Naive thymus-derived CD8-positive, alpha-beta T cell (primary cell): Measurements from ENCODE around the gene CHST11. TPM values are rescaled to one million over a fixed set of nuclear protein-coding genes. Genes with fewer than 3 reads are reported as not detected.

Source experiments
- ATAC-seq, 2 donors: fragments of 150-1000 bp; cut with Tn5 transposase in 1 of 2; sonication (Bioruptor Pico), chemical (Tn5 transposase) in 1 of 2; 1 replicate in 1 of 2; 2 replicates in 1 of 2; pipeline ENCODE4 v1.10.0; 2021; ENCODE audit warnings: mild to moderate bottlenecking in 2 of 2, moderate library complexity in 2 of 2
- POLR2A ChIA-PET: fragments of 350-600 bp; sonication (Branson Sonifier 250); formaldehyde crosslinking; loops from one replicate; lab custom pipeline; 2021; ENCODE audit warnings: antibody characterized with exemption; lab: Charles Lee
- DNase-seq, 10 donors: peaks; one replicate each; pipeline versions ENCODE4 v3.0.0 to v3.0.0-alpha.2; 2020 to 2022
- H3K27ac Mint-ChIP-seq, 10 donors: one replicate each; pipeline ENCODE4 v1.8.0; 2020 to 2022; ENCODE audit warnings: mild to moderate bottlenecking in 10 of 10, mixed read lengths in 10 of 10, moderate library complexity in 4 of 10, inconsistent platforms in 1 of 10
- H3K27me3 Mint-ChIP-seq, 5 donors: one replicate each; pipeline ENCODE4 v1.8.0; 2021 to 2022; ENCODE audit warnings: mixed read lengths in 5 of 5
- H3K36me3 Mint-ChIP-seq, 3 donors: one replicate each; pipeline ENCODE4 v1.8.0; 2020 to 2022; ENCODE audit warnings: mixed read lengths in 3 of 3, mild to moderate bottlenecking in 2 of 3, inconsistent platforms in 1 of 3
- H3K4me1 Mint-ChIP-seq, 4 donors: one replicate each; pipeline ENCODE4 v1.8.0; 2021 to 2022; ENCODE audit warnings: mixed read lengths in 4 of 4
- H3K4me3 Mint-ChIP-seq, 10 donors: one replicate each; pipeline ENCODE4 v1.8.0; 2020 to 2022; ENCODE audit warnings: mild to moderate bottlenecking in 10 of 10, mixed read lengths in 10 of 10, moderate library complexity in 6 of 10, inconsistent platforms in 1 of 10
- H3K9me3 Mint-ChIP-seq, 9 donors: one replicate each; pipeline ENCODE4 v1.8.0; 2020 to 2022; ENCODE audit warnings: mixed read lengths in 9 of 9, mild to moderate bottlenecking in 3 of 9, inconsistent platforms in 1 of 9, moderate library complexity in 1 of 9
- polyA plus RNA-seq, 3 donors: library from polyadenylated mRNA; unstranded; fragments of 300-500 nt; fragmentation: Illumina TruSeq; gene quantifications; one replicate each; pipeline ENCODE4 v1.2.3, GENCODE V29; 2021
- total RNA-seq, 8 experiments: library from RNA in 2 of 8; stranded (reverse) in 2 of 8; gene quantifications; one replicate each; pipeline ENCODE4 v1.2.3 and lab custom pipeline; 2021 to 2026

The CHST11 gene
- total and polyA plus RNA-seq, 5 experiments from 2014 or later: 23.1 to 35.6 (median 26.8) TPM

DNA sequence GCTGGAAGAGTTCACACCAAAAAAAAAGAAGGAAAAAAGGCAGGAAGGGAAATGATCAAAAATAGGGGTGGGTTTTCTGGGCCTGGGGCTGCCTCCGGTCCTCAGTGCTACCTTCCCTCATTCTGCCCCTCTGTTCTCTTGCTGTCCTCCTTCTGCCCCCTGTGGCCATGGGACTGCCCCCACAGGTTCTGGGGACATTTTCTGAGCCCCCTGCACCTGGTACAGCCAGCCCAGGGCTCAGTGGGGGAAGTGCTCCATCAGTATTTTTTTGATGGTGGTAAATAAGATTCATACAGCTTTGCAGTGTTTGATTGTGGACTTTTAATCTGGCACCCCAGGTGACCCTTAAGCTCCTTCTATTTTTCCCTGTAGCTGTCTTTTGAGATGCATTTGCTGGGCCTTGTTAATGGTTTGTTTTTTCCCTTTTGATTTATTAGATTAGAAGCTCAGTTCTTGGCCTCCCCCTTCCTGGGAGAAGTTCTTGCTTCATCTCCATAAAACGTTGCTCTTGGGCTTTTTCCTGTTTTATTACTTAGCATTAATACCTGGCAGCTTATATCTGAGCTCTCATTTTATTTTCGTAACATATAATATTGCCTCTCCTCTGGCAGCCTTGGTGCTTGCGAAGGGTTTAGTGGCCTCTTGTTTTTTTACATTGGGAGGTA lies 43.1 kb downstream of the CHST11 start:
- H3K27ac Mint-ChIP-seq: peak overlapping the region in 6 of 10 donors; percentile 9 to 75 (median 52)
- H3K4me1 Mint-ChIP-seq: peaks cover 40 to 96% (median 77%) of the 10 kb centered on the region in 4 donors
- no peak for ATAC-seq
- peaks cover 0 to 3% (median 0%) of the 10 kb centered on the region in 3 donors for H3K36me3 Mint-ChIP-seq
- no peaks in the 10 kb centered on the region for H3K27me3 Mint-ChIP-seq
- H3K4me3 Mint-ChIP-seq: peak overlapping the region in 1 of 10 donors; percentile 8
- no peak for DNase-seq
- H3K9me3 Mint-ChIP-seq: no peaks in the 10 kb centered on the region
- POLR2A ChIA-PET: interaction anchor here (0.6 kb wide), 1 partner anchor 8 kb away, joined by 4 read pairs; no protein-coding TSS in a partner anchor

DNA sequence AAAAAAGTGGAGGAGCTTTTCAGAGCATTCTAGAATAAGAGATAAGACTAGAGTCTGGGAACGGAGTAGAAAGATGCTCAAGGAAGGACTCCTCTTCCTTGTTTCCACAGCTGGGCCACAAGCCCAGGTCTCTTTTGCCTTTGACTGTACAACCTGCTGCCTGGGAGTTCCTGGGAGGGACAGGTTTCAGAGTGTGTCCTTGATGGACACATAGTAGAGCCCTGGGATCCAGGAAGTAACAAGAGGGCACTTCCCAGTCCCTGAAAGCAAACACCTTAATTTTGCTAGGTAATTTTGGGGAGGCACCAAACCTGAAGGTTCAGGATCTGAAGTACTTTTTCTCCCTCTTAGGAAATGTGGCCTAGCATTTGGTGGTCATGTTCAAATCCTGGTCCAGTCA lies 44.4 kb downstream of the CHST11 start:
- POLR2A ChIA-PET: interaction anchor here (0.5 kb wide), 1 partner anchor 182 kb away, joined by 4 read pairs; no protein-coding TSS in a partner anchor
- Mint-ChIP-seq H3K36me3 (peaks cover 0 to 3% (median 0%) of the 10 kb centered on the region in 3 donors), H3K9me3 (no peaks in the 10 kb centered on the region)

DNA sequence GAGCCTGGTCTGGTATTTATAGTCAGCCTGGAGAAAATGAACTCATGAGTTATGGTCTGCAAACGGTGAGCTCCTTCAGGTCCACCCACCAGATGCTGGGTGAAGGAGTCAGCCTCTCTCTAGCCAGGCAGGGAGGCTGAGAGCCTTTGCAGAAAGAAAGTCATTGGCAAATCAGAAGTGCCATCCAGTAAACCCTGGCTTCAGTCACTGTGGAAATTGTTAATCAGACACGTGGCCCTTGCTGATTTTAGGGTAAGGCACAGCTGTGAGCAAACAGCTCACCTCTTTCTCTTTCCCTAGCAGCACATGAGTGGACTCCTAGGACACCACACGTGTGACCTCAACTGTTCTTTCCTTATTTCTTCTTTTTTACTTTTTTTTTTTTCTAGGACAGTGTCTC lies 44.9 kb downstream of the CHST11 start:
- POLR2A ChIA-PET: interaction anchor here (0.5 kb wide), 1 partner anchor 183 kb away, joined by 4 read pairs; no protein-coding TSS in a partner anchor
- H3K4me3 Mint-ChIP-seq: no peak overlapping the region
- peaks cover 0 to 3% (median 0%) of the 10 kb centered on the region in 3 donors for H3K36me3 Mint-ChIP-seq
- H3K4me1 Mint-ChIP-seq: peaks cover 36 to 93% (median 73%) of the 10 kb centered on the region in 4 donors
- no peaks in the 10 kb centered on the region for H3K27me3 Mint-ChIP-seq
- H3K27ac Mint-ChIP-seq: peak overlapping the region in 3 of 10 donors; percentile 15 to 47 (median 21)
- DNase-seq (no peak), ATAC-seq (no peak)
- no peaks in the 10 kb centered on the region for H3K9me3 Mint-ChIP-seq

More for the DNA sequence above, 44.4 kb downstream of the CHST11 start:
- ATAC-seq: no peak
- DNase-seq: no peak
- peak overlapping the region in 1 of 10 donors; percentile 15 for H3K27ac Mint-ChIP-seq
- H3K4me1 Mint-ChIP-seq: peaks cover 36 to 96% (median 72%) of the 10 kb centered on the region in 4 donors
- no peaks in the 10 kb centered on the region for H3K27me3 Mint-ChIP-seq
- no peak overlapping the region for H3K4me3 Mint-ChIP-seq

DNA sequence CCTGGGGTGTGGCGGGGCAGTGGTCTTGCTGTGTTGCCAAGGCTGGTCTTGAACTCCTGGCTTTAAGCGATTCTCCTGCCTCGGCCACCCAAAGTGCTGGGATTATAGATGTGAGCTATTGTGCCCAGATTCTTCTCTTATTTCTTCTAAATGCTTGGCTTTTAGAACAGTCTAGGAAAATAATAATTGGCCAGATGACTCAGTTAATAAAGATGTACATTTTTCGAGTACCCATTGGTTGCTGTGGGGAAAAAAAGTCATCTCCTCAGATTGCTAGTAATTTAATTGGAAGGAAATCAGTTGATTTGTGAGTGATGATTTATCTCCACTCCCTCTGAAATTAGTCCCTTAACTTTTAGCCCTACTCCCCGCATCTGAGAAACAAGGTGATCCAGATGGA lies 45.5 kb downstream of the CHST11 start:
- H3K27me3 Mint-ChIP-seq: no peaks in the 10 kb centered on the region
- DNase-seq (no peak), ATAC-seq (no peak)
- H3K36me3 Mint-ChIP-seq: peaks cover 0 to 3% (median 0%) of the 10 kb centered on the region in 3 donors
- no peak overlapping the region for H3K4me3 Mint-ChIP-seq
- POLR2A ChIA-PET: interaction anchor here (0.6 kb wide), 1 partner anchor 75 kb away, joined by 5 read pairs; no protein-coding TSS in a partner anchor
- H3K4me1 Mint-ChIP-seq: peaks cover 33 to 93% (median 72%) of the 10 kb centered on the region in 4 donors
- peak overlapping the region in 3 of 10 donors; percentile 22 to 47 (median 43) for H3K27ac Mint-ChIP-seq
- H3K9me3 Mint-ChIP-seq: no peaks in the 10 kb centered on the region

DNA sequence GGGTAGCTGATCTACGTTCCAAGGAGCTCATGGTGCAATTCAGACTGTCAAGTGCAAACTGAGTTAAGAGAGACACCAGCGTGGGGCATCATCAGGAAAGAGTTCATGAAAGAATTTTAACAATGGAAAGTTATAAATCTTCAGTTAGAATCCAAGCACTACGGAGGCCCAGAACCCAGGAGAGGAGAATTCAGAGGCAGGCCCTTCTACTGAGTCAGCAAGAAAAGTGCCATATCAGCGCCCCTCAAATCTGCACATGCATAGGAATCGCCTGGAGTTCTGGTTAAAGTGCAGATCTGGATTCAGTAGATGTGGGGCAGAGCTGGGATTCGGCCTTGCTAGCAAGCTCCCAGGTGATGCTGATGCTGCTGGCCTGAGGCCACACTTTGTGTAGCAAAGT lies 45.9 kb downstream of the CHST11 start:
- peak overlapping the region in 6 of 10 donors; percentile 18 to 43 (median 34) for H3K27ac Mint-ChIP-seq
- ATAC-seq (no peak), DNase-seq (no peak)
- peaks cover 0 to 3% (median 3%) of the 10 kb centered on the region in 3 donors for H3K36me3 Mint-ChIP-seq
- no peak overlapping the region for H3K4me3 Mint-ChIP-seq
- H3K9me3 Mint-ChIP-seq: no peaks in the 10 kb centered on the region
- POLR2A ChIA-PET: interaction anchor here (0.6 kb wide), 1 partner anchor 75 kb away, joined by 5 read pairs; no protein-coding TSS in a partner anchor
- no peaks in the 10 kb centered on the region for H3K27me3 Mint-ChIP-seq
- H3K4me1 Mint-ChIP-seq: peaks cover 33 to 93% (median 72%) of the 10 kb centered on the region in 4 donors

DNA sequence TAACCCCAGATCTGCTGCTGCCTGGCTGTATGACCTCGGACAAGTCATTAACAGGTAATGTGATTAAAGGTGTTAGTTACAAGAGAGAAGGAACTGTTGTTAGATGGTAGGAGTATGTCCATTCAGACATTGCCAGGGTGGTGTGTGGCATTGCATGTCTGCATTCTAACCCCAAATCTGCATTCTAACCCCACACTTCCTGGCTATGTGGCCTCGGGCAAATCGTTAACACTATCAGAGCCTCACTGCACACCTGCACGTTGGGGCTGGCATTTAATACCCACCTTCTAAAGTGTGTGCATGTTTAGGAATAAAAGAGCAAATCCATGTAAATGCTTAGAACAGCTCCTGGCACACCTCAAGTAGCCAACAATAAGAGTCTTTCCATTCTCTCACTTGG lies 46.4 kb downstream of the CHST11 start:
- no peaks in the 10 kb centered on the region for H3K27me3 Mint-ChIP-seq
- H3K27ac Mint-ChIP-seq: peak overlapping the region in 4 of 10 donors; percentile 9 to 27 (median 21)
- POLR2A ChIA-PET: interaction anchor here (0.9 kb wide), 1 partner anchor 46 kb away, joined by 4 read pairs; no protein-coding TSS in a partner anchor
- DNase-seq: no peak
- H3K9me3 Mint-ChIP-seq: no peaks in the 10 kb centered on the region
- peak overlapping the region in 1 of 10 donors; percentile 2 for H3K4me3 Mint-ChIP-seq
- no peak for ATAC-seq
- H3K36me3 Mint-ChIP-seq: peaks cover 0 to 5% (median 3%) of the 10 kb centered on the region in 3 donors
- H3K4me1 Mint-ChIP-seq: peaks cover 35 to 93% (median 72%) of the 10 kb centered on the region in 4 donors

DNA sequence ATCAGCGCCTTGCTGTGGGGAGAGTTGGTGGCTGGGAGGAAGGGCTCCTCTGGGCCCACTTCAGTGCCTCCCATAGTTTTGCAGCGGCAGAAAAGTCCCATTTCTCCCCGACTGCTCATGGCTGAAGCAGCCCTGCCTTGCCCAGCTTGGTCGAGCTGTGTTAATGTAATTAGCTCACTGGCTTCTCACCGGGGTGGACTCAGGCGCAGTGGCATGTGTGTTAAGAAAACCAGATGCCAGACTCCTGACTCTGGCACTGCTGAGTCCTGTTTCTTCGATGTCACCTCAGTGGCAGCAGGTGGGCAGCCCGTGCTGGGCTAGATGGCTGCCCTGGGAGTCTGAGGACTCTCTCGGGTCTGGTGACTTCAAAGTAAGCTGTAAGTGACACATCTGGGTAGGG lies 47.4 kb downstream of the CHST11 start:
- peaks cover 0 to 8% (median 3%) of the 10 kb centered on the region in 3 donors for H3K36me3 Mint-ChIP-seq

DNA sequence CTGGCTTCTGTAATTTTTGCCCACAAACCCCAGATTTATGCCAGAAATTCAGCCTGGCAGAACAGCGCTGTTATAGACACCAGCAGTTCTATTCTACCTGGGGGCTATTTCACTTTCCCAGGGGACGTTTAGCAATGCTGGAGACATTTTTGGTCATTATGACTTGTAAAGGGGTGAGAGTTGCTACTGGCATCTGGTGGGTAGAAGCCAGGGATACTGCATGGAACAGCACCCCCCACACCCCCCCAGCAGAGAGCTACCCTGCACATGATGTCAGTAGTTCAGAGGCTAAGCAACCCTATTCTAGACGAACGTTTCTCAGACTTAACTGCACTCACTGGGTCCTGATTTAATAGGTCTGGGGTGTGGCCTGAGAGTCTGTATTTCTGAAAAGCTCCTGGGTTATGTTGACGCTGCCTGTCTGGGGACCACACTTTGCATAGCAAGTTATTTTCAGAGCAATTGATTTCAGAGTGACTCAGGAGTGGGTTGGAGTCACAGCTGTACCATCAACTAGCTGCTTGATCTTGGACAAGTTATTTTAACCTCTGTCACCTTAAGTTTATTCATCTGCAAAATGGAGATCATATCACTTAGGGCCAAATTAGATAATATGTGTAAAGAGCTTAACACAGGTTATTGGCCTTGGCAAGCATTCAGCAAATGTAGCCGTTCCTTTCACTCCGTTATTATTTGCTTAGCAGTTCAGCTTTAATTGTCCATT lies 48.5 kb downstream of the CHST11 start:
- Mint-ChIP-seq H3K27ac (peak overlapping the region in 2 of 10 donors; percentile 7 to 63), H3K4me1 (peaks cover 39 to 93% (median 69%) of the 10 kb centered on the region in 4 donors), H3K9me3 (peaks cover 0 to 11% (median 0%) of the 10 kb centered on the region in 9 donors), H3K36me3 (peaks cover 0 to 8% (median 3%) of the 10 kb centered on the region in 3 donors), H3K4me3 (no peak overlapping the region), H3K27me3 (no peaks in the 10 kb centered on the region)
- DNase-seq (no peak), ATAC-seq (no peak)
- POLR2A ChIA-PET: no interaction called here

More for the DNA sequence above, 47.4 kb downstream of the CHST11 start:
- ATAC-seq (no peak), DNase-seq (no peak)
- Mint-ChIP-seq H3K4me1 (peaks cover 34 to 93% (median 71%) of the 10 kb centered on the region in 4 donors), H3K27me3 (no peaks in the 10 kb centered on the region), H3K4me3 (no peak overlapping the region), H3K27ac (peak overlapping the region in 1 of 10 donors; percentile 39), H3K9me3 (peaks cover 0 to 9% (median 0%) of the 10 kb centered on the region in 9 donors)
- POLR2A ChIA-PET: interaction anchor here (0.9 kb wide), 1 partner anchor 47 kb away, joined by 4 read pairs; no protein-coding TSS in a partner anchor

DNA sequence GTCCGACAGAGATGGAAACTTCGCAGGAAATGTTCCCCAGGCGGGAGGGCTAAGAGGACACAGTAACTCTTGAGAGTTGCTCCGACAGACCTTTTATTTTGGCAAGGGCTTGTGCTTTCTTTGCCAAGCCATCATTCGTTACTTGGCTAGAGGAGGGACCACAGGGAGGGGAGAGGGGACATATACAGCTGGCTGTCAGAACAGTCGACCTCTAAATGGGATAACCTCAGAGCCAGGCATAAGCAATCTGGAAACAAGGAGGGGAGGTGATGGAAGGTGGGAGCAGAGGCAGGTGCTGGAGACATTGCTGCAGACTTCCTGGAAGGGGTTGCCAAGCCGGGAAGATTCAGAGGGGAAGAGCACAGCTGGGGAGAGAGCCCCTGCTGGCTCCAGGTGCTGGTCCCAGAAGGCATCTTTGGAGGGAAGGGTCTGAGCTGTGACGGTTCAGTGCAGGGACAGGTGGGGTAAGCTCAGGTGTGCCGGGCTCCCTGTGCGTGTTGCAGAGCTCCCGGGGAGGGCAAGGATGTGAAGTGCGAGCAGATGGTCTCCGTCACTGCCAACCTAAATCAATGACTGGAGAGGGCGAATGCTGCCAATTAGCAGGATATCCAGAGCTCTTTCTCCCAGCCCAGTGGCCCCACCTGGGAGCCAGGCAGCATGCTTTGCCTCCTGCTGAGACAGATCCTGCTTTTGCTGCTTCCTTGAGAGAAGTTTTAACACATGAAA lies 50.1 kb downstream of the CHST11 start:
- Mint-ChIP-seq H3K4me1 (peaks cover 44 to 93% (median 73%) of the 10 kb centered on the region in 4 donors), H3K27me3 (no peaks in the 10 kb centered on the region), H3K36me3 (peaks cover 0 to 8% (median 3%) of the 10 kb centered on the region in 3 donors), H3K4me3 (no peak overlapping the region), H3K9me3 (peaks cover 0 to 11% (median 0%) of the 10 kb centered on the region in 9 donors), H3K27ac (peak overlapping the region in 1 of 10 donors; percentile 61)
- POLR2A ChIA-PET: no interaction called here
- no peak for DNase-seq
- no peak for ATAC-seq

DNA sequence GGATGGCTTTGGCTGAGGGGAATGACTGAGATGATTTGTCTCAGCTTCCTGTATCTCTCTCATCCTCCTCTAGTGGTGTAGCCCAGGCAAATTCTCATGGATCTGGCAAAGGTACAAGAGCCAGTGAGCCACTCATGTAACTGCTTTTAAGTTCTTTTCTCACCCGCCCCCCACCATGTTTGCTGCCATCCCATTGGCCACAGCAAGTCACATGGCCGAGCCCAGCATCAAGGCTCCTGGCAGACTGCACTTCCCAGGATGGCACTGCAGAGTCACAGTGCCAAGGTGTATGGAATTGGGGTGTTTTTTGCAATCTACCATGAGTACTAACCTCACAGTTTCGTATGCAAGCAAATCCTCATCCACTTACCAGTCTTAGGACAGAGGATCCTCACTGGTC lies 50.9 kb downstream of the CHST11 start:
- H3K9me3 Mint-ChIP-seq: peaks cover 0 to 11% (median 0%) of the 10 kb centered on the region in 9 donors
- POLR2A ChIA-PET: no interaction called here
- ATAC-seq (no peak), DNase-seq (no peak)
- H3K36me3 Mint-ChIP-seq: peaks cover 0 to 8% (median 0%) of the 10 kb centered on the region in 3 donors
- no peaks in the 10 kb centered on the region for H3K27me3 Mint-ChIP-seq
- no peak overlapping the region for H3K4me3 Mint-ChIP-seq
- H3K27ac Mint-ChIP-seq: peak overlapping the region in 4 of 10 donors; percentile 35 to 62 (median 48)
- H3K4me1 Mint-ChIP-seq: peaks cover 44 to 89% (median 72%) of the 10 kb centered on the region in 4 donors

DNA sequence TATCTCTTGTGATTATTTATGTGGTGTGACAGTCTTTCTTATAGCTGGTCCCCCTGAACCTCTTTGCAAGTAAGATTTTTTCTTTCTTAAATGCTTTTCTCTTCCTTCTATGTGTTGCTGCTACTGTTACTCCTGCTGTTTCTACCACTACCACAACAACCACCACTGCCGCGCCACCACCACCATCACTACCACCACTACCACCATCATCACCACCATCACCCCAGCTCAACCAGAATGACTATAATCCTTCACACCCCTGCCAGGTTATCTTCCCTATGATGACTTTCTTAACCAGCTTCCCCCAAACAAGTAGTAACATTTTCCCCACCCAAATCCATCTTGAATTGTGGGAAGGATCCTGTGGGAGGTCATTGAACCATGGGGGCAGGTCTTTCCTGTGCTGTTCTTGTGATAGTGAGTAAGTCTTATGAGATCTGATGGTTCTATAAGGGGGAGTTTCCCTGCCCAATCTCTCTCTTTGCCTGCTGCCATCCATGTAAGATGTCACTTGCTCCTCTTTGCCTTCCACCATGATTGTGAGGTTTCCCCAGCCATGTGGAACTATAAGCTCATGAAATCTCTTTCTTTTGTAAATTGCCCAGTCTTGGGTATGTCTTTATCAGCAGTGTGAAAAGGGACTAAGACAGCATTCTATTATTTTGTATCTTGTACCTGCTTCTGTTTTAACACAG lies 52.2 kb downstream of the CHST11 start:
- Mint-ChIP-seq H3K4me3 (peak overlapping the region in 1 of 10 donors; percentile 3), H3K9me3 (peaks cover 0 to 11% (median 0%) of the 10 kb centered on the region in 9 donors), H3K4me1 (peaks cover 39 to 82% (median 65%) of the 10 kb centered on the region in 4 donors), H3K36me3 (peaks cover 0 to 8% (median 0%) of the 10 kb centered on the region in 3 donors), H3K27ac (peak overlapping the region in 4 of 10 donors; percentile 17 to 63 (median 49)), H3K27me3 (no peaks in the 10 kb centered on the region)
- POLR2A ChIA-PET: interaction anchor here (0.5 to 0.7 kb wide), 3 partner anchors 15 to 52 kb away, joined by 3 to 6 read pairs (median 4); no protein-coding TSS in a partner anchor
- ATAC-seq (no peak), DNase-seq (no peak)
